ENCODE measurements around the gene STXBP1.

STXBP1 gene

DNA sequence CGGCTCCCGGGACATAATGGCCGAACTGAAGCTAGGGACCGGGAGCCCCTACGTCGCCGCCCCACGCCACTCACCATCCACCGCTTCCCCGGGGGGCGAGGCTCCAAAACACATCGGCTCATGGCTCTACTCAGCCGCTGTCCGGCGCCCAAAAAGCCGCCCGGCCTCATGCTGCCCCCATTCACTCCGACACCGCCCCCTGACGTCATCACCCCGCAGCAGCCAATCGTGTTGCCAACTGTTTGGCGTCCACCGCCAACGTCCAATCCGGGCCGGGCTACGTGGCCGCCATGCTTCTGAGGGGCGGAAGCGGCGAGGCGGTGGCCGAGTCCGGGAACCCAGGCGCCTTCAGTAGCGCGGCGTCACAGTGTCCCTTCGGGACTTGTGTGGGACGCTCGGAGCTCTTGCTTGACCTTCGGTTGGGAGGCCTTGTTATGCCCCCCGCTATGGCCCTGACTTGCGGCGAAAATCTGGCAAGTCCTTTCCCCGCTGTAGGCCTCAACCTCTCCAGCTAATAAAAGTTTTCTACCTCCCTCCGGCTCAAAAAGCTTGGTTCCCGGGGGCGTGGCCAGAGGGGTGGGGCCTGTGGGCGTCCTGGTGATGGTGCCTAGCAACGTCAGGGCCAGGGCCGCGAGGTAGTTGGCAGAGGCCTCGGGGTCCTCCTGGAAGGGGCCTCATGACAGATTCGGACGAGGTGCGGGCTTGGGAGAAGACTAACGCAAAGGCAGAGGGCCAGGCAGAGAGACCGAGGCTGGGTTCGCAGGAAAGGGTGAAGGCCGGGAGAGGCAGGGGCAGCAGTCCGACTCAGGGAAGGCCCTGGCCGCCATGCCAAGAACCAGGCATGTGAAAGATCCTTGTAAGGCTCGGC, 103.6 kb downstream of the STXBP1 start, which contains the start of the genes PTRH1 and TTC16:
Gene PTRH1 (minus strand): TSS at position 194 of the 868 bp plus-strand sequence. CDS start 24 bp downstream, at position 170.
Gene TTC16 (plus strand): TSS at position 610 of the 868 bp plus-strand sequence. CDS start 67 bp downstream, at position 677.
- peak; percentile 95 for DNase-seq (ENCODE audit: low read depth)

DNA sequence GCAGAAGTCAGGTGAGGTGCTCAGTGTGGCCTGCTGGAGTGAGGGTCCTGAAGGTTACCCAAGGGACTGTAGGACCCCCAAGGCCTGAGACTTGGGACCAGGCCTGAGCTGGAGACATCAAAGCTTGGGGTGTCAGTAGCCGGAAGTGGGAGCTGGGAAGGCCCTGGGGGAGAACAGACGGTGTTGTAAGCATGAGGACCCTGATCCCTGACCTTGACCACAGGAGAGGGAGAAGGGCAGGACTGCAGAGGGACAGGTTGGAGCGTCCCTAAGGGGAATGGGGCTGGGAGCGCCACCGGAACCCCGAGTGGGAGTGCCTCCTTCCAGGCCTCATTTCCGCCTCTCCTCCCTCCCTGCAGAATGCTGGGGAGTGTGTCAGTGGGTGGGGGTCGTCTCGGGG, 104.3 kb downstream of the STXBP1 start:
- DNase-seq (ENCODE audit: low read depth), result no peak

DNA sequence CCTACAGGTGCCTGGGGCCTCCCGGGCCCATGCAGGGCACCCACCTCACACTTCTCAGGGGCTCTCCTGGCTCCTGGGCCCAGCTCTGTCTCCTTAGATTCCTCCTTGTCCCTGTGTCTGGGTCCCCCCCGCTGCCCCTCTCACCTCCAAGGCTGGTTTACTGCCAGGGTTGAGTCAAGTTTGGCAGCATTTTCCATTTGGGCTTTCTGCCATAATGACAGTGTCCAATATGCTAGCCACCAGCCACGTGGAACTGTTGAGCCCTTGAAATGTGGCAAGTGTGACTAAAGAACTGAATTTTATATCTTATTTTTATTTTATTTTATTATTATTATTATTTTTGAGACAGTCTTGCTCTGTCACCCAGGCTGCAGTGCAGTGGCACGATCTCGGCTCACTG, 105.7 kb downstream of the STXBP1 start:
- DNase-seq (ENCODE audit: low read depth), result no peak

- DNase-seq (ENCODE audit: low read depth), result no peak
These were observed 108.2 kb downstream of the STXBP1 start for GRCh38 chr9:127720031-127720864.

DNA sequence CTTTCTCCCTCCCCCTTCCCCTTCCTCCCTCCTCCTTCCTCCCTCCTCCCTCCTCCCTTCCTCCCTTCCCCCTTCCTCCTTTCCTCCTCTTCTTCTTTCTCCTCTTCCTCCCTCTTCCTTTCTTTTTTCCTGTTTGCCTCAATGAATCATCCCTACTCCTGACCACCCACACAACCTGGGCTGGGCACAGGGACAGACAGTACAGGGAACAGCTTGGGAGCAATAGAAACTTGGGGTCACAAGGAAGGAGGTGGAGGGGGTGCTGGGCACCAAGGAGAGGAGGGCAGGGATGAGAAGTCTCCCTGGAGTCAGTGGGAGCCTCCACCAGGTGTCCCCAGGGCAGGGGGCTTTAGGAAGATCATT, 108.8 kb downstream of the STXBP1 start:
- DNase-seq (ENCODE audit: low read depth), result no peak

DNA sequence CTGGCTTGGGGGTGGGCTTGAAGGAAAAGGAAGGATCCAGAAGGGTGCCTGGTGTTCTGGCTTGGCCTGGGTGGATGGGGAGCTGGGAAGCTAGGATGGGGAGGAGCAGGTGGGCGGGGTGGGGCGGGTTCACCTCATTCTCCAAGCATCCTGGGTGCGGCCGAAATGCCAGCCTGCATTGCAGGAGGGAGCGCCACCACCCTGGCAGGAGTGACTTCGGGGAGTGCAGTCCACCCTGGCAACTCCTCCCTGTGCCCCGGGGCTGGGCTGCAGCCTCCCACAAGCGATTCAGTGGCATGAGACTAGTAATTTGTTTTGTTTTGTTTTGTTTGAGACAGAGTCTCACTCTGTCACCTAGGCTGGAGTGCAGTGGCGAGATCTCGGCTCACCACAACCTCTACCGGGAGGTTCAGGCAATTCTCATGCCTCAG, 109.3 kb downstream of the STXBP1 start:
- DNase-seq (ENCODE audit: low read depth), result no peak

- no peak for DNase-seq (ENCODE audit: low read depth)
These were observed 110.1 kb downstream of the STXBP1 start for GRCh38 chr9:127722055-127722745.

DNA sequence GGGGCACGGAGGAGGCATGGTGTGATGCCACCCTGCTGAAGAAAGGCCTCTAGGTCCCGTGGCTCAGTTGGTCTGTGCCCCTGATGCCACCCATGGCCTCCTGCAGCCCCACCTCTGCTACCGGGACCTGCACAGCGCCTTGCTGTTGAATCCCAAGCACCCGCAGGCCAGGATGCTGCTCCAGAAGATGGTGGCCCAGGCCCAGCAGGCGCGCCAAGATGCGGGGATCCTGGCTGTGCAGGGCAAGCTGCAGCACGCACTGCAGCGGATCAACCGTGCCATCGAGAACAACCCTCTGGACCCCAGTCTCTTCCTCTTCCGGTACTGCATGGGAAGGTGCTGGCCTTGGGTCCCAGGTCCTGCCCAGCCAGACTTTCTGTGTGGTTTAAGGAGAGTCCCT, 110.9 kb downstream of the STXBP1 start:
- DNase-seq (ENCODE audit: low read depth), result no peak

- no peak for DNase-seq (ENCODE audit: low read depth)
These were observed 111.4 kb downstream of the STXBP1 start for GRCh38 chr9:127723444-127723843.

DNA sequence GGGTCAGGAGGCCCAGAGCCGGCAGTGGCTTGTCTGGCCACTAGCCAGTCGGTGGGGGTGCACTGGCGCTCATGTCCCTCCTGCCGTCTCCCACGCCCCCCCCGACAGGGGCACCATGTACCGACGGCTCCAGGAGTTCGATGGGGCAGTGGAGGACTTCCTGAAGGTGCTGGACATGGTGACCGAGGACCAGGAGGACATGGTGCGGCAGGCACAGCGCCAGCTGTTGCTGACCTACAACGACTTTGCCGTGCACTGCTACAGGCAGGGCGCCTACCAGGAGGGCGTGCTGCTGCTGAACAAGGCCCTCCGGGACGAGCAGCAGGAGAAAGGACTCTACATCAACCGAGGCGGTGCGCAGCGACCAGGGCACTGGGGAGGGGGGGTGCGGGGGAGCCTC, 111.9 kb downstream of the STXBP1 start:
- DNase-seq (ENCODE audit: low read depth), result no peak

GRCh38 chr9:127726871-127727270, 114.8 kb downstream of the STXBP1 start:
- DNase-seq (ENCODE audit: low read depth), result no peak

GRCh38 chr9:127728808-127729207, 116.7 kb downstream of the STXBP1 start:
- no peak for DNase-seq (ENCODE audit: low read depth)

DNA sequence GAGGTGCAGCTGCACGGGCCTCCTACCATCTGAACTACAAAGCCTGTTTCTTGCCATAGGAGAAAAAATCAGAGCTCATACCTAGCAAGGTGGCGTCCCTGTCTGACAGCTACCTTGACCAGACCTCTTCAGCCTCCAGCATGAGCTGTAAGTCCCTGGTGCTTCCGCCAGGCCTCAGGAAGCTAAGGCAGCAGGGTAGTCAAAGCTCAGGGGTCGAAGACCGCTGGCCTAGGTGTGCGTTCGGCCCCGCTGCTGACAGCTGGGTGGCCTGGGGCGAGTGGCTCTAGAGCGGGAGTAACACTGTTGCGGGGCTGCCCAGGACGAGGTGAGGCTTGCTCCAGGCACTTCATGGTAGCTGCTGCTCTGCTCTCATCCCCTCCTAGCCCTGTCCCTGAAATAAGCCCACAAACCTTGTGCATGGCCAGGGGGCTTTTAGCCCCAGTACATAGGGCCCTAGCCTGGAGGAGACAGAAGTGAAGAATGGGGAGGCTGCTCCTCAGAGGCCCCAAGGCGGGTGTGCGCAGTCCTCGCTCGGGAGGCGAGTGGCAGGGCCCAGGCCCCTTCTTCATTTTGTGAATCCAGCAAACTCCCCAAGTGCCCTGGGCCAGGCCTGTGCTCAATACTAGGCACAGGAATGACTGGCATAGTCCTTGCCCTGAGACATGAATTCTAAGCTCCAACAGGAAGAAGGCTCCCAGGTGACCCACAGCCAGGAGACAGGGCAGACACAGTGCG, 117.6 kb downstream of the STXBP1 start:
- DNase-seq (ENCODE audit: low read depth), result no peak

GRCh38 chr9:127730262-127730661, 118.2 kb downstream of the STXBP1 start:
- DNase-seq (ENCODE audit: low read depth), result no peak

- DNase-seq (ENCODE audit: low read depth), result no peak
These were observed 118.8 kb downstream of the STXBP1 start for GRCh38 chr9:127730799-127731410.

- no peak for DNase-seq (ENCODE audit: low read depth)
These were observed 119.9 kb downstream of the STXBP1 start for GRCh38 chr9:127731938-127732337.

DNA sequence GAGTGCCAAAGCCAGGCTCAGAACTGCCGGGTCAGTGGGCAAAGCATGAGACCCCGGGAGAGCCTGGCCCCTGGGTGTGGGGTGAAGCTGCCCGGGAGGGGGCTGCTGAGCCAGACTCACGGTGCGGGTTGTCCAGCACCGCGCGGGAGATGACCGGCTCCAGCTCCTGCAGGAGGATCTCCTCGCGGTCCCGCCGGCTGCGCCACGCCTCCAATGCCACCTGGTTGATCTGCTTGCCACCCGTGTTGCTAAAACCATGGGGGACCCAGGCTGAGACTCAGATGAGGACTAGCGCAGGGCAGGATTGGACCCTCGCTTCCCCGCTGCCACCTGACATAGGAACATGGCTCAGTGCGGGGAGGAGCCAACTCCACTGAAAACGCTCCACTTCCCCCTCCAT, 120.4 kb downstream of the STXBP1 start:
- no peak for DNase-seq (ENCODE audit: low read depth)

DNA sequence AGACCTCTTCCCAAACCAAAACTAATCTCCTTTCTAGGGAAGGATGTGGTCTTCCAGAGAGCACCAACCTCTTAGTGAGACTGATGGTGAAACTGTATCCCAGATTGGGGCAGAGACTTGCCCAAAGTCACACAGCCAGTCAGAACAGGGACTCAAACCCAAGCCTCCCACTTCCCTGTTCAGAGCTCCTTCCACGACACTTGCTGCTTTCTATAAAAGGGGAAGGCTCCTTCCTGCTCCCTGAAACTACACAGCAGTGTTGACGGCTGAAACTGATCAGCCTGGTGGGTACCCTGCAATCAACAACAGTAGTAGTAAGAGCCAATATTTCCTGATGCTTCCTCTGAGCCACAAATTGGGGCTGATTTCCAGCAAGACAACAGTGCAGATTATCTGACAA, 121.5 kb downstream of the STXBP1 start:
- DNase-seq (ENCODE audit: low read depth), result no peak

DNA sequence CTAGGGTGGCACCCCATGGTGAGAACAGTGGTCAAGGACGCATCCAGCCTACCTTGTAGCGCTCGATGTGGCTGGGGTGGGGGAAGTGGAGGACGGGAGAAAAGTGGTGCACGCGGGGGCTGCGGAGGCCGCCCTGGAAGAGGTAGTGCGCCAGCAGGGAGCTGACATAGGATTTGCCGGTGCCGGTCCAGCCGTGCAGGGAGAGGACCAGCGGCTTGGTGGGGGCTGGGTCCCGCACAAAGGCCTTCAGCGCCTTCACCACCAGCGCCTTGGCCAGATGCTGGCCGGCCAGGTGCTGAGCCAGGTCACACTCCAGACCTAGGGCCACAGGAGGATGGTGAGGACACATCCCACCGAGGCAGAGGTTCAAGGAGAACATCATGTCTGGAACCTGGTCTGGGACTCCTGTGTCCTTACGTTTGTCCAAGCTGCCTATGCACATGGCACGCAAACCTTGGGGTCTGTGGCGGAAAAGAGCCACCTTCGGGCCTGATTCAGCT, 122.2 kb downstream of the STXBP1 start:
- no peak for DNase-seq (ENCODE audit: low read depth)

- DNase-seq (ENCODE audit: low read depth), result peak; percentile 94
These were observed 122.9 kb downstream of the STXBP1 start, which contains the start of gene TOR2A for GRCh38 chr9:127734747-127735529. Gene TOR2A, minus strand, starts transcription at chr9:127735294. Its CDS starts 24 bp downstream, at chr9:127735270.
